Right forelimb (tissue), 1 donor: ENCODE data around the gene ANKRD11.

Source experiments
- DNase-seq: peaks from one replicate; pipeline ENCODE4 v3.0.0-alpha.2; 2018

The ANKRD11 gene

DNA sequence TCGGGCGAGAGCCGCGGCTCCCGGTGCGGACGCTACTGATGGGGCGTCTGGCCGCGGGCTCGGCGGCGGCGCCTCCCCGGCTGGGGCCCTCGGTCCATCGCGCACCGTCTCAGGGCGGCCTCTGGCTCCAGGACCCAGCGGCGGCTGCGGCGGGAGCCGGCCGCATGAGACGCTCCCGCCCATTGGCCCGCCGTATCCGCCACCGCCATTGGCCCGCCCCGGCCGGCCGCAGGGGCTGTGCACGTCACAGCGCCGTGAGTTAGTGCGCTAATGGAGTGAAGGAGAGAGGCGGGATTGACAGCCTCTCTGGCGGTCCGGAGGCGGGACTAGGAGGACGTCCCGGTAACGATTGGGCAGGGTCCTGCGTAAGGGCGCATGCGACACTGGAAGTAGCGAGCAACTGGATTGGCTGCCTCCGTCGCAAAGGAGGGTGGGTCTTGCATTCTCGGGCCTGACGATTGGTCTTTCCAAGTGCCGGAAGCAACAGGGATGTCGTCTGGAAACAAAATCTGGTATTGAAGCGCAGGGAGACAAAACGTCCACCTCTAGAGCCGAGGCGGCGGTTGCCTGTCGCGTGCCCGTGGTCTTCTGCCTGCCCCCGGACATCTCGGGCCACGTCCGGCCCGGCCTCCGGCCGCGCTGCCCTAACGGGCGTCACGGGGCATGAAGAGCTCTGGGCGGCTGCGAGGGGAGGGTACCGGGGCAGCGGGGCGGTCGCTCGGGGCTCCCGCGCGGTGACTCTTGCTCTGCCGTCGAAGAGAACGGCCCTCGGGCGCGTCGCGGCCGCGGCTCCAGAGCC lies at the start of gene ANKRD11:
ANKRD11 (minus strand) TSS at position 123 of the 799 bp plus-strand sequence. CDS start 173,542 bp downstream, outside the sequence.
- peak; percentile 99 for DNase-seq

DNA sequence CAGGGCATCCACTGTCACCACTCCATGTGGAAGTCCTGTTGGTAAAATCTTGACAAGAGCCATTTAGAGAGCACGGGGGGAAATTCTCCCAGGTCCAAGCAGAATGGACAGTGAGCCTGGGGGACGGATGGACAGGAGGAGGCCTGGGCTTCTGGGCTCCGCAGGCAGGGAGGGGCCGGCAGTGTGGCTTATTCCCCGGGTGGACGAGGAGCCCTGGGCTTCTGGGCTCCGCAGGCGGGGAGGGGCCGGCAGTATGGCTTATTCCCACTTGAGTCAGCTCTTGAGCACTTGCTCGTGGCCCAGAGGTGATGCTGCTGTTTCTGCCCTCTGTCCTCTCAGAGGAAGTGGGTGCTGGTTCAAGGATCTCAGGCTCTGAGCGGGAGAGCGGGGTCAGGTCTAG lies 47.9 kb upstream of the ANKRD11 start:
- DNase-seq: no peak

DNA sequence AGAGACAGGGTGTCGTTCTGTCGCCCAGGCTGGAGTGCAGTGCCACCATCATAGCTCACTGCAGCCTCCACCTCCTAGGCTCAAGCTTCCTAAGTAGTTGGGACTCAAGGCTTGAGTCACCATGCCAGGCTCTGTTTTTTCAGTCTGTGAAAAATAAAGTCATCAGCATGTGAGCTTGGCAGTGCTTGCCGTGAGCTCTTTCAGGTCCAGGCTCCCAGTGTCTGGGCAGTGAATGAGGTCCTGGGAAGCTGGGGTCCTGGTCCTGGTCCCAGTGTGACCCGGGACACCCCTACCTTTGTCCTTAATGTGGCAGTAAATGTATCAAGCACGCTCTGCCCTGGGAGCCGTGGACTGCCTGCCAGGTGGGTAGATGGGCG lies 47.2 kb upstream of the ANKRD11 start:
- no peak for DNase-seq

DNA sequence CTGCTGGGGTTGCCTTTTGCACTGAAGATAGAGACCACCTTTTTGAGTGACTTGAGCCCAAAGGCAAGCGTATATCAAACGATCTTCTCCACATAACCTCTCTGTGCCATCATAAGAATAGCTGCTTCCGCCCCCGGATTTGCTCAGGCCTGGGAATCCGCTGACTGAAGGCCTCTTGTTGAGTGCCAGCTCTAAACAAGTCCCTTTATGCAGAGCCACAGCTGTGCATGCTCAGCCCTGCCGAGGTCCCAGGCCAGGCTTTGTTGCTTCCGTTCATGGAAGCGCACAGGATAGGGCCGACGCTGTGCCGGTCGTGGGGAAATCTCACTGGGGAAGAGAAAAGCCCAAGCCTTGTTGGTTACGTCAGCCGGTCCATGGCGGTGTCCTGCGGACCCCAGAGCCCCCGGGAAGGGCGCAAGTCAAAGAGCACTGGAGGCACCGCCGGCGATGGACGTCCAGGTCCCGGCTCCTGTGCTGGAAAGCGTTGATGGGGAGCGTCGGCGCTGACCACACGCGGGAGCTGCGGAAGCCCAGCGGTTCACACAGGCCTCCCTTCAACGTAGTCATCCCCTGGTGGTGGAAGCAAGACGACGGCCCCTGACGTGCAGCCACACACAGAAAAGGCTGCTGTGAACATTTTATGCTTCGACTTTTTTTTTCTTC lies 46.7 kb upstream of the ANKRD11 start:
- no peak for DNase-seq

DNA sequence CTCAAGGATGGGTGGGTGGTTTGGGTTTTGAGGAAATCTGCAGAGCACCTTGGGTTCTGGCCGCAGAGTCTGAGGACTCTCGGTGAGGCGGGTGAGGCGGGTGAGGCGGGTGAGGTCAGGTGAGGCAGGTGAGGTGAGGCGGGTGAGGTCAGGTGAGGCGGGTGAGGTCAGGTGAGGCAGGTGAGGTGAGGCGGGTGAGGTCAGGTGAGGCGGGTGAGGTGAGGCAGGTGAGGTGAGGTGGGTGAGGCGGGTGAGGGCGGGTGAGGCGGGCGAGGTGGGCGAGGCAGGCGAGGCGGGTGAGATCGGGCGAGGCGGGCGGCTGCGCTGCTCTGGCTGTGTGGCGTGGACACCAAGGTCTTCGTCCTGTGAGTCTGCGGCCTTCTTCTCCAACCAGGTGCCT lies 46.0 kb upstream of the ANKRD11 start:
- no peak for DNase-seq

DNA sequence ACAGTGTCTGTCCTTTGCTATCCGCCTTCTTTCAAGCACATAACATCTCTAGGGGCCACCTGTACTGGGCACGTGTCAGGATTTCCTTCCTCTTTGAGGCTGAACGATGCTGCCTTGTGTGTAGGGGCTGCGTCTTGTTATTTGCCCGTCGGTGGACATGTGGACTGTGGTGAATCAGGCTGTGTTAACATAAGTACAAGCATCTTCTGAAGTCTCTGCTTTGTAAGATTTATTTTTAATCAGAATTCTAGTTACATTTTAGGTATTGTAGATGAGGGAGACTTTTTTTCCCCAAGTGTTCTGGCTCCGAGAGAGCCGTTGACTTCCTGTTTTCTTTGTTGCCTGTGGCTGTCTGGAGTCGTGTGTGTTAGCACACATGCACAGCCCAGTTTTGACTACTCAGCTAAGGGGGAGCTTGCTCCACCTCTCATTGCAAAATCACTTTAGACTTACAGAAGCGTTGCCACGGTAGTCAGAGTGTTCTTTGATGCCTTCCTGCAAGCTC lies 43.9 kb upstream of the ANKRD11 start:
- DNase-seq: no peak

DNA sequence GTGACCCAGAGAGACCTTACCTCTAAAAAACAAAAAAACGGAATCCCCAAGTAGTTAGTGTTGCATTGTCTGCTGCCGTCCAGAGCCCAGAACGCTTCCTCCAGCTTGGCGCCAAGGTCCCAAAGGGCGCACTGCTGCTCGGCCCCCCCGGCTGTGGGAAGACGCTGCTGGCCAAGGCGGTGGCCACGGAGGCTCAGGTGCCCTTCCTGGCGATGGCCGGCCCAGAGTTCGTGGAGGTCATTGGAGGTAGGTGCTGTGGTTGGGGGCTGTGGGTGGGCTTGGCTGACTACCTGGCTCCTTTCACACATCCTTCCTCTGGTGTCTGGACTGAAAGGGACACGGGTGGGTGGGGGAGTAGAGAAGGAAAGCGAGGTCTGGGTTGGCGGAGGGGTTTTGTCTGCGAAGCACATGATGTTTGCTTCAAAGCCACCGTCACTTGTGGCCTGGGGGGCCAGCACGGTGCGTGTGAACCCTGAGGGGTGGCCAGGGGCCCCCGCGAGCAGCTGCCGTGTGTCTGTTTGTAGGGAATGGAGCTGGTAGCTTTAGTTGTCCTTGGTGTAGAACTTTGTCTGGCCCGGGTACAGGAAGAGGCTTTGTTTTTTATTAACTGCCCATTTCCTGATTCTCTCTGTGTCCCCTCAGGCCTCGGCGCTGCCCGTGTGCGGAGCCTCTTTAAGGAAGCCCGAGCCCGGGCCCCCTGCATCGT lies 41.6 kb upstream of the ANKRD11 start:
- DNase-seq: no peak

DNA sequence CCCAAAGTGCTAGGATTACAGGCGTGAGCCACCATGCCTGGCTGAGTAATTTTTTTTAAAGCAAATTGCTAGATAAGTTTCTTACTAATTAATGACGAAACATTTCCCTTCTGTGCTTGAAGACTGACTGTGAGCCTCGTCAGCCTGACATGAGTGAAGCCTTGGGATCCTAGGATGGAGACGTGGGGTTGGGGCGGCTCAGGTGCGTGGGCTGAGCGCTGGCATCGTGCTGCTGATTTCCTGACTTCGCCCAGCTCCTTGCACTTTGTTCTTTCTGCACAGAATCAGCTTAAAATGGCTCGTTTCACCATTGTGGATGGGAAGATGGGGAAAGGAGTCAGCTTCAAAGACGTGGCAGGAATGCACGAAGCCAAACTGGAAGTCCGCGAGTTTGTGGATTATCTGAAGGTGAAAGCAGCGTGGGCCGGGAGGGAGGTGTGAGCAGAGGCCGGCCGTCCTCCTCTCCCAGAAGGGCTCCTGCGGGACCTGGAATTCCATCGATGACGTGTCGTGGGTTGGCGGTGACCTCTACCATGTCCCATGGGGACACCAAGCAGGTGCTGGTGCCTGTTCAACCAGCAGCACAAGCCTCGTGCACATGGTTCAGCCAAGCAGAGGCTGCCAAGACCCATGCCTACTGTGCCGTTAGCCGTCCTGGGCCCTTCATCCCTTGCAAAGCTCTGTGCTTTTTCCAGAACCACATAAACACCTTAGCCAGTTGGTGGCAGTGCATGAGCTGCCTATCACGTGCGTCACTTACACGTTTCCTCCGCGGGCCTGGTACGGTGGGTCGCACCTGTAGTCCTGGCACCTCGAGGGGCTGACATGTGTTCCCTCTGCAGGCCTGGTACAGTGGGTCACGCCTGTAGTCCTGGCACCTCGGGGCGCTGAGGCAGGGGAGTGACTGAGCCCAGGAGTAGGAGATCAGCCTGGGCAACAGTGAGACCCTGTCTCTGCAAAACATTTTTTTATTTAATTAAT lies 40.3 kb upstream of the ANKRD11 start:
- DNase-seq: no peak

DNA sequence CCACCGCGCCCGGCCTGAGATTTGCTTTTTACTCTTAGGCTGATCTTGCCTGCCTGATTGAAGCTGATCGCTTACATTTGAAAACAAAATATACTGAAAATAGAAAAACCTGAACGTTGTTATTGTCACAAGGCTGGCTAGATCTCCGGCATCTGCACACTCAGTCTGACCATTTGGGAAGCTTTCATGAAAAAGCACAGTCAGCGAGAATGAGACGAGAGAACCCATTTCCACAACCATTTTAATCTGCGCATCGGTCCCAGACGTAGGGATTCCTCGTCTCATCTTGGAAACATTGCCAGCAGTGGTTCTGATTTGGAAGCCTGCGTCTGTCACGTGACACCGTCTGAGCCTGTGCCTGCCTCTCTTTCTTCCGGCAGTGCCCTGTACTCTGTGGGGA lies 38.7 kb upstream of the ANKRD11 start:
- no peak for DNase-seq

DNA sequence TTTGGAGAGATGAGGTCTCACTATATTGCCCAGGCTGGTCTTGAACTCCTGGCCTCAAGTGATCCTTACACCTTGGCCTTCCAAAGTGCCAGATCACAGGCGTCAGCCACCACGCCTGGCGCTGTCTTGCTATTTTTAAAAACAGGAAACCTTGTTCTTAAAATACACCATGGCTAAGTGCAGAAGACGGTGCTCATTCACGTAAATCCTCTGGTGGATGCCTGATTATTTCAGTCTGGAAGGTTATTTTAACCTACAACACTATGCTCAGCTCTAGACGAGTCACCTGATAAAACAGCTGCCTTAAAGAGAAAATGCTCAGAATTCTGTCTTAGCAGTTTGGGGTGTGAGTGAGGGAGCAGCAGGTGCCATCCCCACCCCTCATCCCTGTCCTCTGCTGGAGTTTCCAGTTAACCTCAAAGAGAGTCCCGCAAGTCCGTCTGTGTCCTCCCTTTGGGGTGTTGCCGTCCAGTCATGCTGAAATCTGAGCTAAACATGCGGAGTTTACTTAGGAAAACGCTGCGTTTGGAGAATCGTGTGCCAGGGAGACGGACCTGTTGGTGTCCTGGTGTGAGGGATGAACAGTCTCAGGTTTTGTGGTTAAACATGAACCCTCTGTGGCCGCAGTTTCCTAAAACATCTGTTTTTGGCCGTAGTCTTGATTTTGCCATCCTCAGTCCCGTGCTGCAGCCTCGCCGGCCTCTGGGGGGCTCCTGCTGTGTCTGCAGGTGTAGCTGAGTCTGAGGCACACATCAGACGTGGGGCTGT lies 35.0 kb upstream of the ANKRD11 start:
- no peak for DNase-seq

DNA sequence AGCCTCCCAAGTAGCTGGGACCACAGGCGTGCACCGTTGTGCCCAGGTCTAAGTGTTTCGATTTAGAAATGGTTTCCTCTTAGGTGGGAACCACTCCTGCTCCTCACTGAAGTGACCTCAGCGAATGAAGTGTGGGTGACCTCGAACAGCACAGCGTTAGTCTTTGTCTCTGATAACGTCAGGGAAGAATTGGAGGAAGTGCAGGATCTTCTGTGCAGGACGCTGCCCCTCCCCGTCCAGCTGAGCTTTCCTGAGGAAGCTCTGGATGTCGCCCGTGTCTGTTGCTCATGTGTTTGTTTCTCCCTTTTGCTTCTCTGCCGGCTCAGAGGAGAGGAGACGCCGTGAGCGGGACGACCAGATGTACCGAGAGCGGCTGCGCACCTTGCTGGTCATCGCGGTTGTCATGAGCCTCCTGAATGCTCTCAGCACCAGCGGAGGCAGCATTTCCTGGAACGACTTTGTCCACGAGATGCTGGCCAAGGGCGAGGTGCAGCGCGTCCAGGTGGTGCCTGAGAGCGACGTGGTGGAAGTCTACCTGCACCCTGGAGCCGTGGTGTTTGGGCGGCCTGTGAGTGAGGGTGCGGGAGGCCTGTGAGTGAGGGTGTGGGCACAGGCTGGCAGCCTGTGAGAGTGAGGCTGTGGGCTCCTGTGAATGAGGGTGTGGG lies 33.5 kb upstream of the ANKRD11 start:
- DNase-seq: no peak

DNA sequence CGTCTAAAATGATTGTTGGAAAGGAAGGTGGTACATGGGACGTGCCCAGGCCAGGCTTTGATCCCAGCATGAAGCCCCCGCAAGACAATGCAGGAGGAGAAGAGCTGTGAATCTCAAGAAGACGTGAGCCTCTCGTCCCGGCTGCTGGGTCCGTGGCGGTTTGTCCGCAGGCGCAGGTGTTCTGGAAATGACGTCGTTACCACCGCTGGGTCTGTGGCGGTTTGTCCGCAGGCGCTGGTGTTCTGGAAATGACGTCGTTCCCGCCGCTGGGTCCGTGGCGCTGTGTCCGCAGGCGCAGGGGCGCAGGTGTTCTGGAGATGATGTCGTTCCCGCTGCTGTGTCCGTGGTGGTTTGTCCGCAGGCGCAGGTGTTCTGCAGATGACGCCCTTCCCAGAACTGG lies 31.9 kb upstream of the ANKRD11 start:
- no peak for DNase-seq

DNA sequence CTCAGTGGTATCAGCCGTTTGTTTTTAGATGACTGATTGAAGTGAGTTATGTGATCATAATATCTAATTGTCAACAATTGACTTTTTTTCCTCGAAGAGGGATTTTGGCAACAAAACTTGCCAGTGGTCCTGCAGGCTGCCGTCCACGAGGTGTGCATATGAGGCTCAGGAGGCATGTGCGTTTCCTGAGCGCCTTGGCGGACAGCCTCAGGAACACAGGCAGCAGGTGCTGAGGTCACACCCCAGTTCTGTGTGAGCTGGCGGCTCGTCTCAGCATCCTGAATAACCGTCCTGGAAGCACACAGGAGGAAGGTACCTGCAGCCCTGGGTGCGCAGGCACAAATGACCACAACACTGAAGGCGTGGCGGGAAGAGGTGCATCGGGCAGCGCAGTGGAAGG lies 29.5 kb upstream of the ANKRD11 start:
- DNase-seq: no peak

DNA sequence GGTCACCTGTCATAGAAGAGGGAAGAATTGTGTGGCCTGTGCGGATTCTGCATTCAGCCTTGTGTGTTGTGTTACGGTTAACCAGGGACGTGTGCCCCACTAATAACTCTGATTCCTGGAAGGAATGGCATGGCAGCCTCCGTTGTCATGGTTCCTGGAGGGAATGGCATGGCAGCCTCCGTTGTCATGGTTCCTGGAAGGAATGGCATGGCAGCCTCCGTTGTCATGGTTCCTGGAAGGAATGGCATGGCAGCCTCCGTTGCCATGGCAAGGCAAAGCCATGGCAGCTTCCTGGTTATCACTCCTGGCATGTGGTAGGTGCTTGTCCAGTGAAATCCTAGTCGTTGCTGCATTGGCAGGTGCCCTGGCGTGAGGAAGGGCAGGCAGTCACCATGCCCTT lies 26.8 kb upstream of the ANKRD11 start:
- no peak for DNase-seq

DNA sequence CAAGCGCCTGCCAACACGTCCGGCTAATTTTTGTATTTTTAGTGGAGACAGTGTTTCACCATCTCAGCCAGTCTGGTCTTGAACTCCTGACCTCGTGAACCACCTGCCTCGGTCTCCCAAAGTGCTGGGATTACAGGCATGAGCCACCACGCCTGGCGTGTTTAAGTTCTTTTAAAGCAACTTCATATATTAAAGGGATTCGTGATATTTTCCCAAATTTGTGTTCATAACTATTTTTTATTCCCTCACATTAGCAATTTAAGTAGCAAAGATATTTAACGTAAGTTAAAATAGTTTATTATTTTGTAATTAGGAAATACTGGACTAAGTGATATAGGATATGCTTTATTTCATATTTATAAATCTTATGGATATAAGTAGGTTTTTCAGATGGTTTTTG lies 22.1 kb upstream of the ANKRD11 start:
- DNase-seq: no peak

DNA sequence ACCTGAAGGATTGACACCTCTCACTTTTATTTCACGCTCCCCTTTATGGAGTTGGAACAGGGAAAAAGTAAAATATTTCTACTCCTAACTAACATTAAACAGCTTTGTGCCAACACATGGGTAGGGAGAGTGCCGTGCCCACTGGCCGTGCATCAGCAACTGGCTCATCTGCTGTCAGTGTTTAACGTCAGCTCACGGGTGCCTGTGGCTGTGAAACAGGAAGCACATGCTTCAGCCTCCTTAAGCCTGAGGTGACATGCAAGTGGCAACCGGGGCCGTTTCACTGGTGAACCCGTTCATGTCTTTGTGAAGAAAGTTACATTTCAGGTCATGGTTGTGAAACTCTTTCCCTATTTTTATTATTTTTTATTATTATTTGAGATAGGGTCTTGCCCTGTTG lies 21.0 kb upstream of the ANKRD11 start:
- DNase-seq: no peak

DNA sequence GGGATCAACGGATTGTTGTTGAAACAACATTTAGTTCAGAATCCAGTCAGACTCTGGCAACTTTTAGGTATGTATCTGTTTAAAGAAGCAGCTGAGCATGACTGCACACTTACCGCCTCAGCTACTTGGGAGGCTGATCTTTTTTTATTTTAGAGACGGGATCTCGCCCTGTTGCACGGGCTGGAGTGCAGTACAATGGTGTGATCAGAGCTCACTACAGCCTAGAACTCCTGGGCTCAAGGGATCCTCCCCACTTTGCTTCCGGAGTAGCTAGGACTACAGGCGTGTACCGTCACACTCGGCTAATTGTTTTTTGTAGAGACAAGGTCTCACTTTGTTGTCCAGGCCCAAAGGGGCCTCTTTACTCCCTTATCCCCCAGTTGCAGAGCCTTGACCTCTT lies 20.2 kb upstream of the ANKRD11 start:
- DNase-seq: no peak

DNA sequence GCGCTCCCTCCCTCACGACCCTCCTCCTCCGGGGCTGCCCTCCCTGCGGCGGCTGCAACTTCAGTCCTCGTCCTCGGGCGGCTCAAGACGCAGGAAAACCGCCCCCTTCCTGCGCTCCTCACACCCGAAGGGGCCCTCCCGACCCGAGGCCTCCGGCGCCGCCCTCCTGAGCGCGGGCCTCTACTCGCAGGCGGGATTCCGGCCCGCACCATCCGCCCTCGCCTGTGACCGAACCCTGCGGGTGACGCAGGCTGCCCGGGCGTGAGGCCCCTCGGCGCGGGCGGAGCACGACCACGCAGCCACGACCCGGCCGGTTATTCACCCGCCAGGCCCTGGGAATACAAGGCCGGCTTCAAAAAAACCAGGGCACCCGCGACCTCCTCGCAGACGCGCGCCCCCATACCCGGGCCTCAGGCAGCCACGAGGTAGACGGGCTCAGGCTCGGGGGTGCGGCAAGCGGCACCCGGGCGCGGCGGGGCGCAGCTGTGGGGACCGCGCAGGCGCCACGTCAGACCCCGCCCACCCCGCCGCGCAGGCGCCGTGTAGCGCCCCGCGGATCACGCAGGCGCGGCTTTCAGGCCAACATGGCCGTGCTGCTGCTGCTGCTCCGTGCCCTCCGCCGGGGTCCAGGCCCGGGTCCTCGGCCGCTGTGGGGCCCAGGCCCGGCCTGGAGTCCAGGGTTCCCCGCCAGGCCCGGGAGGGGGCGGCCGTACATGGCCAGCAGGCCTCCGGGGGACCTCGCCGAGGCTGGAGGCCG lies 17.7 kb upstream of the ANKRD11 start, which contains the start of gene SPG7:
SPG7 (plus strand) TSS at position 570 of the 757 bp plus-strand sequence; CDS start at position 585, 15 bp downstream.
- DNase-seq: peak; percentile 95

DNA sequence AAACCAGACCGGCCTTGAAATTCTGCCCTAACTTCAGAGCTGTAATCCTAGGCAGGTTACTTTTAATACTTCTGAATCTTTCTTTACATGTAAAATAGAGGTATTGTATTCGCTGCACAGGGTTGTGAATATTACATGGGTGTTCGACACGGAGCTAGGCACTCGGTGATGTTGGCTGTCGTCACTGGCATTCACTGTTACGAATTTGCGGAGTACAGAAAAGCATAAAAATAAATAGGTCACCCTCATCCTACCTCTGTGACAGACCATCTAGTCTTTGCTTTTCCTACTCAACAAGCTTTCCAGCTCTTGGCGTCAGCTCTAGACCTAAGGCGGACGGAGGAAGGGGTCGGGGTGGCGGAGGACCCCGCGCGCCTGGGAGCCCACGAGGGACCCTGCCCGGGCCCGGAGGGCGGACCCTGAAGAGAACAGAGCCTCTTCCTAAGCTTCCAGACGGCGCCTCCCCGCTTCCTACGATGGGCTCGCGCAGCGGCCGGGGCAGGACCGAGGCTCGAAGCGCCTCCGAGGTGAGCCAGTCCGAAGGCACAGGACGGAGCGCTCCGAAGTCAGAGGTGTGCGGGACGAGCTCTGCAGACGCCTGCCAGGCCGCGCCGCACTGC lies 17.0 kb upstream of the ANKRD11 start:
- DNase-seq: no peak

DNA sequence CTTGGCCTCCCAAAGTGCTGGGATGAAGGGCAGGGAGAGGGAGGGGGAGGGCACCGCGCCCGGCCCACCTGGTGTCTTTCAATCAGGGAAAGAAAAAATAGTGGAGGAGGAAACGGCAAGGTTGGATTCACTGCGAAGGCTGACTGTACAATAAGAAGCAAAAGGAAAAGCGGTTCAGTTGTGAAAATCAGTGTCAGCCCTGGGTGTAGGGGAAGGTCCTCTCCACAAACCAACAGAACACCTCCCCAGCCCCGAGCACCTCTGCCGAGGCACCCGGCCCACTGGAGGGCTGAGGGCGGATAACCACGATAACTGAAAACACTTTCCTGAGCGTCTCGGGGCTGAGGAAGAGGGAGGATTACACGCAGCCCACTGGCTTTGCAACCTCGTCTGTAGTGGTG lies 16.4 kb upstream of the ANKRD11 start:
- DNase-seq: peak; percentile 44
